A673 (cell line): ENCODE measurements around the gene MFRP.

ENCODE experiments used
- EZH2 ChIP-seq: fragments of 200-600 bp; sonication (generic); IDR thresholded peaks from 2 replicates; pipeline ENCODE4 v1.6.1; 2017; ENCODE audit warnings: borderline replicate concordance, low read depth, mild to moderate bottlenecking, mixed read lengths, antibody characterized with exemption, low read length; ENCODE audit not compliant: poor library complexity, severe bottlenecking
- TF ChIP-seq, protein P1 (sequence below): fragments of 300-800, 200-600 bp; sonication (generic); conservative IDR thresholded peaks from 2 replicates; pipeline ENCODE4 v1.5.1; 2017; ENCODE audit warnings: low read depth, mild to moderate bottlenecking, antibody characterized with exemption, low read length, moderate library complexity, mixed read lengths

DNA sequence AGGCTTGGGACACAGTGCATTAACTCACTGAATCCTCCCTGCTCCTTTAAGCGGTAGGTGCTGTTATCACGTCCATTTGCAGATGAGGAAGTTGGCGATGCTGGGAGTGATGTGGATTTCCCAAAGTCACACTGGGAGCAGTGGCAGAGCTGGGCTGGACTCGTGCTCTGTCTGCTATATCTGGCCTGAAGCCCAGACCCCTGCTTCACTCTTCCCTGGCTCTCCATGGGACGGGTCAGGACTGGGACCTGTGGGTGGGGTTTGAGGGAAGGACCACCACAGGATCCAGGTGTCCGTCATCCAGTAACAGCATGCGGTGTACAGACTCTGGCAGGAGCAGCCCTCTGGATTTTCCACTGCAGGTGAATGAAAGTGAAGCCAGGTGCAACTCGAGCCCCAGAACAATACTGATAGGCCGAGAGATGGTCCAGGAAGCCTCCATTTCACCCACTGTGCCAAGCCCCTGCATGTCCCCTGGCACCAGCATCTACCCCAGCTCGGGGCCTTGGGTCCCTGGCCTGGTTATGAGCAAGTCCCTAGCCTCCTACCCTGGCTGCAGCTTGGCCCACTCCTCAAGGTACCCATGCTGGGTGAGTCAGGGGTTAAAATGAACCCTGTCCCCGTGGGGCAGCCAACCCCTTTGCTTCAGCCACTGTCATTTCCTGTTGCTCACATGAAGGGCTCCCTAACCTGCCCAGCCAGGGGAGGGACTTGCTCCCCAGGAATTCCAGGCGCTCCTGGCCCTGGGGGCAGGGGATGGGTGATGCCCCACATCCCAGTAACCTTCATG is 30.8 kb upstream of the MFRP start:
- TF ChIP-seq EZH2 = no peak
- TF ChIP-seq, protein P1, sequence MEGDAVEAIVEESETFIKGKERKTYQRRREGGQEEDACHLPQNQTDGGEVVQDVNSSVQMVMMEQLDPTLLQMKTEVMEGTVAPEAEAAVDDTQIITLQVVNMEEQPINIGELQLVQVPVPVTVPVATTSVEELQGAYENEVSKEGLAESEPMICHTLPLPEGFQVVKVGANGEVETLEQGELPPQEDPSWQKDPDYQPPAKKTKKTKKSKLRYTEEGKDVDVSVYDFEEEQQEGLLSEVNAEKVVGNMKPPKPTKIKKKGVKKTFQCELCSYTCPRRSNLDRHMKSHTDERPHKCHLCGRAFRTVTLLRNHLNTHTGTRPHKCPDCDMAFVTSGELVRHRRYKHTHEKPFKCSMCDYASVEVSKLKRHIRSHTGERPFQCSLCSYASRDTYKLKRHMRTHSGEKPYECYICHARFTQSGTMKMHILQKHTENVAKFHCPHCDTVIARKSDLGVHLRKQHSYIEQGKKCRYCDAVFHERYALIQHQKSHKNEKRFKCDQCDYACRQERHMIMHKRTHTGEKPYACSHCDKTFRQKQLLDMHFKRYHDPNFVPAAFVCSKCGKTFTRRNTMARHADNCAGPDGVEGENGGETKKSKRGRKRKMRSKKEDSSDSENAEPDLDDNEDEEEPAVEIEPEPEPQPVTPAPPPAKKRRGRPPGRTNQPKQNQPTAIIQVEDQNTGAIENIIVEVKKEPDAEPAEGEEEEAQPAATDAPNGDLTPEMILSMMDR = no peak
